Fibroblast of skin of left biceps (primary cell): ENCODE results near the gene MYO3A.

ENCODE experiments used
- DNase-seq, 2 experiments: peaks; one replicate each; pipeline ENCODE4 v3.0.0-alpha.2; 2013; ENCODE audit warnings: low read depth in 2 of 2

Gene MYO3A, protein sequence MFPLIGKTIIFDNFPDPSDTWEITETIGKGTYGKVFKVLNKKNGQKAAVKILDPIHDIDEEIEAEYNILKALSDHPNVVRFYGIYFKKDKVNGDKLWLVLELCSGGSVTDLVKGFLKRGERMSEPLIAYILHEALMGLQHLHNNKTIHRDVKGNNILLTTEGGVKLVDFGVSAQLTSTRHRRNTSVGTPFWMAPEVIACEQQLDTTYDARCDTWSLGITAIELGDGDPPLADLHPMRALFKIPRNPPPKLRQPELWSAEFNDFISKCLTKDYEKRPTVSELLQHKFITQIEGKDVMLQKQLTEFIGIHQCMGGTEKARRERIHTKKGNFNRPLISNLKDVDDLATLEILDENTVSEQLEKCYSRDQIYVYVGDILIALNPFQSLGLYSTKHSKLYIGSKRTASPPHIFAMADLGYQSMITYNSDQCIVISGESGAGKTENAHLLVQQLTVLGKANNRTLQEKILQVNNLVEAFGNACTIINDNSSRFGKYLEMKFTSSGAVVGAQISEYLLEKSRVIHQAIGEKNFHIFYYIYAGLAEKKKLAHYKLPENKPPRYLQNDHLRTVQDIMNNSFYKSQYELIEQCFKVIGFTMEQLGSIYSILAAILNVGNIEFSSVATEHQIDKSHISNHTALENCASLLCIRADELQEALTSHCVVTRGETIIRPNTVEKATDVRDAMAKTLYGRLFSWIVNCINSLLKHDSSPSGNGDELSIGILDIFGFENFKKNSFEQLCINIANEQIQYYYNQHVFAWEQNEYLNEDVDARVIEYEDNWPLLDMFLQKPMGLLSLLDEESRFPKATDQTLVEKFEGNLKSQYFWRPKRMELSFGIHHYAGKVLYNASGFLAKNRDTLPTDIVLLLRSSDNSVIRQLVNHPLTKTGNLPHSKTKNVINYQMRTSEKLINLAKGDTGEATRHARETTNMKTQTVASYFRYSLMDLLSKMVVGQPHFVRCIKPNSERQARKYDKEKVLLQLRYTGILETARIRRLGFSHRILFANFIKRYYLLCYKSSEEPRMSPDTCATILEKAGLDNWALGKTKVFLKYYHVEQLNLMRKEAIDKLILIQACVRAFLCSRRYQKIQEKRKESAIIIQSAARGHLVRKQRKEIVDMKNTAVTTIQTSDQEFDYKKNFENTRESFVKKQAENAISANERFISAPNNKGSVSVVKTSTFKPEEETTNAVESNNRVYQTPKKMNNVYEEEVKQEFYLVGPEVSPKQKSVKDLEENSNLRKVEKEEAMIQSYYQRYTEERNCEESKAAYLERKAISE (N-terminal part only)

DNA sequence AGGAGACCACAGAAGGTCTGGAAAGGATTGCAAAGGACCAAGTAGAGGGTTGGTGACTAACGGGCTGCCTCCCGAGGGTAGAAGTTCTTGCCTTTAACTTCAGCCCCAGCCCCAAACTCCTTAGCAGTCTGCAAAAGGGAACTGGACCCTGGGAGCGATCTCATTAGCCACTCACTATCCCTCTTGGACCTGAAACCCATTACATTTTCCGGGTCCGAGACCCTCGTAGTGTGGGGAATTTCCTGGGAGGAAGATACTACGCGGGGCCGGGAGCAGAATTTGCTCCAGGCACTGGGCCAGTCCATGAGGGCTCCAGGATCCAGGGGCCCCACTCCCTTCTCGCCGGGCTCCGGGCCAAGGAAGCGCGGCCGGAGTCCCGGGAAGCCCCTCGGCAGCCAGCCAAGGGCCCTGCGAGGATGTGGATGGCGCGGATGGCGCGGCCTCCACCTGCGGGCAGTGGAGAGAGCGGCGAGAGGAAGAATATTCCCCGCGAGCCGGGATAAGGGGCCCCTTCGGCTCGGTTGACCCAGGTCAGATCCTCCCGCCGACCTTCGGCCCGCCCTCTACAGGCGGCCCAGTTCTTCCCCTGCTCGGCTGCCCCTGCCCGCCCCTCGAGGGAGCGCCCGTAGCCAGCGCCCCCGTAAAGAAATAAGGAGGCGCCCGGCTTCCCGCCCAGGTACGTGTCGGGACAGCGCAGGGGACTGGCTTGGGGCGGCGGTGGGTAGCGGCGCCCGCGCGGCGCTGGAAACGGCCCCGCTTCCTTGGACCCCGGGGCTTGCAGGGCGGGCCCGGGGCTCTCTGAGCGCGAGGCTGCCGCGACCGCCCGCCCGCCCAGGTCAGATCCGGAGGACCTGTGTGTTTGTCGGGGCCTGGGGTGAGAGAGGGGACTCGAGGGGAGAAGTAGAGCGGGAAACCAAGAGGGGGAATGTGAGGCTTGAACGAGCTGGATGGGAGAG is at the start of gene MYO3A:
Gene MYO3A, plus strand, starts transcription at position 577 of the 956 bp plus-strand sequence. CDS start 17,882 bp downstream, outside the sequence.
- no peak for DNase-seq

DNA sequence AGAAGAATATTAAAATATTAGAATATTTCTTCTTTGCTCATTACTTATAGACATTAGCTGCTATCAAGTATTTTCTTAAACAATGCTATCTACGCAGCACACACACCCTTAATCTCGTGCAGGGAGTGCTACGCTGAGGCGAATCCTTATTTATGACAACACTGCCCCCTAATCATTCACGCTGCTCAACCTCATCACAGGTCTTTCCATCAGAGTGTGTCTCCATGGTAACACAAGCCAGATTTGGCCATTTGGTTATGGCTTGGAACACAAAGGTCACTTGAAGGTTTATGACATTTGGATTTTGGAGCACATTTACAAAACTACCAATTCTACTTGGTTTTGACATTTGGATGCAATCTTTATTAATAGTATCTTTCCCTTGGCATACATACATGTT is 45.4 kb upstream of the MYO3A start:
- DNase-seq: no peak

DNA sequence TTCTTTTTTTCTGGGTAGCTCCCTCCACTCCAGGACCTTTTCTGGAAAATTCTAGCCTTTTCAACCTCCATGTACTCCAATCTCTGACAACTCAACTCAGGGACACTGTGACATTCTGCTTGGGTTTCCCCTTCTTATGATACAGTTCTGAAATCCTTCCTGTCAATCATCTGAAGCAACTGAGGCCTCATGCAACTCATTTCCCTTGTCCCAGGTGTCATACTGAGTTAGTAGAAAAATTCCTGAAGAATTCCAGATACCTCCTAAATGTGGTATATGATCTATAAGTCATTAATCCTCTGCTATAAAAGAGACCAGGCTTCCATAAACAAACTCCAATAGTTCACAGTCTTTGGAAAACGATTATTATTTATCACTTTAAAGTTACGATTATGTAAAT is 43.0 kb upstream of the MYO3A start:
- DNase-seq: no peak

DNA sequence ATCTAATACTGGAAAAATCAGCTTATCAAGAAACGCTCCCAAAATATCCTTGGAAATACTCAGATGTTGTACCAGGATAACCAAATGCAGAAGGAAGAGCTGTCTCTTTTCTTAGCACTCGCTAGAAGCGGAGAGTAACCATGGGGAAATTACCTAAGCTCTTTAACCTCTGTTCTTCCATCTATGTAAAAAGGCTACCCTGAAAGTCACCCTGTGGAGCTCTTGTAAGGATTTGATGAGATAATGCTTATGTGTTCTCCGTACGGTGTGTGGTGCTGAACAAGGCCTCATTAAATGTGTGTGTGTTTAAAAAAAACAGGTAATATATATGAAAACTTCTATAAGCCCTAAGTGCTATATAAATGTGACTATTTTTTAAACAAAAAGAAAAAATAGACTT is 38.2 kb upstream of the MYO3A start:
- no peak for DNase-seq

DNA sequence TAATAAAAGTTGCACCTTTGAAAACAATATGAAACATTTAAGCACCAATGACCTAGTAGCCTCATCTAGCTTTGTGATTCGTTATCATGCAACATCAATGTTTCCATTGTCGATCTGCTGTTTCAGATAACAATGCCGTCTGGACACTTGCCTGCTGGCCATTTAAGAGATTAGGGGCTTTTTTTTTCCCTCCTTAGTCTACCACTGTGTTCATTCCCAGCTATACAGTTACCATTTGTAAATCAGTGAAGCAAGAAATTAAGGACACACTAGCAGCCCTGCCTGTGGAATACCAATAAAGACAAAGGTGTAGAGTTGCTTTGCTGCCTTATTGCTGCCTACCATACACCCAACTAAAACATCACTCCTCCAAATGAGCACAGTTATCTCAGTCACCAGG is 37.6 kb upstream of the MYO3A start:
- no peak for DNase-seq

DNA sequence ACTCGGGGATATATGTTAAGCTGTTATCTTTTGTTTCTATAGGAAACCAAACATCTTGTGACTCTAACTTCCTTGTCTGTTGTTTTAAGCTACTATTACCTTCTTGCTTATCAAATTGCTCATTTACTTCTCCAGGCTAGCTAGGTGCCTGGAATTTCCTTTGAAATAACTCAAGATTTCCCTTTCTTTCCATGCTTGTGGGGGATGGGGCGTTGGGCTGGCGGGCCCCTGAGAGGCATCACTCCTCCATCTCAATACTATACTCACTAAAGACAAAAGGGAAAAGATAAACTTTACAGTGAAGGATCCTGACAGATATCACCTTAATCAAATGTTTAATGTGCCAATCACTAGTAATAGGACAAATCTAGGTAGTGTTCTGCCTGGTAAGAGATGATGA is 34.7 kb upstream of the MYO3A start:
- DNase-seq: no peak

DNA sequence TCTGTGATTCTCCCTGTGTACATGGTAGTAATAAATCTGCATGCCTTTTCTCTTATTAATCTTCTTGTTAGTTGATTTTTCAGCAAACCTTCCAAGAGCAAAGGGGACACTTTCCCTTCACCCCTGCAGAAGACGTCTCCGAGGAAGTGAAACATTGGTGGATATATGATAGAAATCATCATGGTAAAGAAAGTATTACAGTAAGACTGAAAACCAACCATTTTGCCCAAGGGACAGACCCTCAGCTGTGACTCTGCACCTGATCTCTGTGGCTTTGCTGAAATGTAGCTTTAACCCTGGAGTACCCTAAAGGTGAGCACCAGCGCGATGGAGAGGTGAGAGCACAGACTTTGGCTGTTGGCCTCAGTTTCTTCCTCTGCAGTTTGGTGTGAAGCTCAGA is 32.8 kb upstream of the MYO3A start:
- no peak for DNase-seq

DNA sequence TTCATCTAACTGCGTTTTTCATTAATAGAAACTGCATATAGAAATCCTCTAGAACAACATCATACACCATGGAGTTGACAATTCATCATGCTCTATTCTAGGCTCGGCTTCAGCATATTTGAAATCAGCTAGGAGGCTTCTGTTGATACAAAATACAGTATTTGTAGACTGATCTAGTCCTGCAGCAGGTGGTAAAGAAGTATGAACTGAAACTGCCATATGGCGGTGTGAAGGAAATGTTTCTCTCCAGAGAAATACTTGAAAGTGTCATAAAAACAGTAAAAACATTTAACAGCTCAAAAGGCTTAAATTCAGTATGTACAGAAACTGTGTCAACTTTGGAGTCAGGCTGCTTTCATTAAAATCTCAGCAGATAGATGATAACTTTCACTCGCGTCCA is 32.0 kb upstream of the MYO3A start:
- DNase-seq: no peak

DNA sequence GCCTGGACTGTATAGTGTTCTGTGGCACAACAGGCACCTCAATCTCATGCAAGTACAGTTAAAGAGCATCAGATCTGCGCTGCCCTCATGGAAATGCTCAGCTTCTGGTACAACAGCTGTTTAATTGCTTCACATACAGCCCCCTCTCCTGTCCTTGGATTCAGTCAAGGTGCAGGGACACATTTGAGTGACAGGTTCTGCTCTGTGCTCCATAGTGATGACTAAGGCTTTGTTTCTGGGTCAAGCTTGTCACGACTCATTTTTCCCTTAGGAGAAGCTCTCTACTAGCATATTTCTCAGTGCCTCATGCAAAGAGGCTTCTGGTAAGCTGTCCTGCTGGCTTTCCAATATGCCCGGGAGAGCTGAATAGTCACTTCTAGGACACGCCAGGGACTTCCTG is 26.8 kb upstream of the MYO3A start:
- DNase-seq: no peak

DNA sequence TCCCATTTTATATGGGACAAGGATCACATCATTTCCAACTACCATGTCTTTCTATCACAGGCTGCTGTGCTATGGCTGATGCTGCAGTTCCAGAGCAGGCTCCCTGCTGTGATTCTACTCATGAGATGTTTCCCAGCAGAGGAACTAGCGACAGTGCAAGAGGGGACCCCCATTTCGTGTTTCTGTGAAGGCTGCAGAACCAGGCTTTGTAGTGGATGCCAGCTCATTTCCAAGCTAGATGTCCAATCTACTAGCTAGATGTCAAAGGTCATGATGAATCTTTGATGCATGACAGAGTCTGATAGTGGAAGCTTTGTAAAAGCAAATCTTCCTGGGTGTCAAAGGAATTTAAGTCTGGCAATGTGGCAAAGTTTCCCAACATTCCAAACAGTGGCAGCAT is 21.2 kb upstream of the MYO3A start:
- no peak for DNase-seq

DNA sequence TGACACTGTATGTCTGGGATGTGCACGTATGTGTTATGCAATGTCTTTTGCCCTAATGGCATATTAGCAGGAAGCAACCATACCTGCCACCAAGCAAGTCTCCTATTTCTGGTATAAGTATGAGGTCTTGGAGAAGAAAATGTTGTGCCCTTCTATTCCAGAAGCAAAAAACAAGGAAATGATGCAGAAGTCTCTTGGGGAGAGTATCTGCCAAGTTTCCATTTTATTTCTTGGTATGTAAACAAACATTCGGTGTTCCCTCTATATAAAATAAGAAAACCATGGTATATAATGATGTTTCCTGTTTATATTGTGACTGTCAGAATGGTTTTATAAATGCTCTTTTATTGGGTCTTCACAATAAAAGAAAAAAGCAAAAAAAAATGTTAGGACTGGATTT is 19.3 kb upstream of the MYO3A start:
- no peak for DNase-seq

DNA sequence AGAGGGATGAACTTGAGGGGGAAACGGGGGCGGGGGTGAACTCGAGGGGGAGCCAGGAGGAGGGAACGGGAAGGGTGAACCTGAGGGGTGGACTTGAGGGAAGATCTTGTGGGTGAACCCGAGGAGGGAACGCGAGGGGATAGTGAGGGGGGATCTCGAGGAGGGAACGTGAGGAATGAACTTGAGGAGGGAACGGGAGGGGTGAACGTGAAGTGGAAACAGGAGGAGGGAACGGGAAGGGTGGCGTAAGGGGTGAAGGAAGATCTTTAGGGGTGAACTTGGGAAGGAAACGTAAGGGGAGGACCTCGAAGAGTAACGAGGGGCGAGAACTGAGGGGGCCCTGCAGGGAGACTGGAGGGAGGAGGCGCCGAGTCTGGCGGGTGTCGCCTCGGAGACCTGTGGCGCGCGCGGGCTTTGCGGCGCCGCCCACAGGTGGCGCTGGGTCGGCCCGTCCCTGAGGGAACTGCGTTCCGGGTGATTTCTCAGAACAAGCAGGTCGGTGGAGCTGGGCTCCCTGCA is 651 bp downstream of the MYO3A start:
- no peak for DNase-seq

DNA sequence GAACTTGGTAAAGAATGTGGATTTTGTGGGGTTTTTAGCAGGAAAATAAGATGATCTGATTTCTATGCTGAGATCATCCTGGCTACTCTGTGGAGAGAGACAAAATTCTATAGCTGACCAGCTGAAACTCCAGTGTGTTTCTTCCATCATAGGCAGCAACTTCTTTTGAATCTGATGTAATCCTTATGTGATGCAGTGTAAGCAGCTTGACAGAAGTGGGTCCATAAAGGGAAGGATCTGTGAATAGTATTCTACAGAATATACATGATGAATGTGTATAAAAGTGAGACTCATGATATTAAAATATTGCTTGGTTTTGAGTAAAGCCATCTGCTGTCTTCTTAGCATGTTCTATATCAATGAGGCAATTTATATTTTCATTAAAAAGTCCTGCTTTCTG is 4.4 kb downstream of the MYO3A start:
- no peak for DNase-seq

DNA sequence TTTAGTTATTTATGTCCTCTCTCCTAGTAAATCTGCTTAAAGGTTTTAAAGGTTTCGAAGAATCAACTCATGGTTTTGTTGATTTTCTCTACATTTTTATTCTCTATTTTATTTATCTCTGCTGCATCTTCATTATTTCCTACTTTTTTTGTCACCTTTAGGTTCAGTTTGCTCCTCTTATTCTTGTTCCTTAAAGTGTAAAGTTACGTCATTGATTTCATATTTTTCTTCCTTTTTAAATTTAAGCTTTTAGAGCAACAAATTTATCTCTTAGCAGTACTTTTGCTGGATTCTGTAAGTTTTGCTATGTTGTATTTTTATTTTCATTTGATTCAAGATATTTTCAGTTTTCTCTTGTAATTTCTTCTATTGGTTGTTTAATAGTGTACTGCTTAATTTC is 10.7 kb downstream of the MYO3A start:
- no peak for DNase-seq

DNA sequence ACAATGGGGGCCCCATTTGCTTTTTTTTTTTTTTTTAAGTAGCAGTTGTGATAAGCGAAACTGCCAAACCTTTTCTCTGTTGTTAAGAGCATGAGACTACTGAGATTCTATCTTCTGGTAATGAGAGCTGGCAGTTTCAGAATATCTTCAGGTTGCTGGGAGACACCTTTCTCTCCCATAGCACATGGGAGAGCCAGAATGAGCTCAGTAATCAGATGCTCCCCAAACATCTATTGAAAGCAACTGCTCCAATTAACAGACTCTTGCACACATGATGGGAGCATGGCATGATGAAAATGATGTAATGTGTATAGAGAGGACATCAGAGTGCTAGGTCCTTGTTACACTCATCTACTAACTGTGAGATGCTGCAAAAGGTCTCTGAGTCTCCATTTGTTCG is 18.8 kb downstream of the MYO3A start:
- DNase-seq: no peak

DNA sequence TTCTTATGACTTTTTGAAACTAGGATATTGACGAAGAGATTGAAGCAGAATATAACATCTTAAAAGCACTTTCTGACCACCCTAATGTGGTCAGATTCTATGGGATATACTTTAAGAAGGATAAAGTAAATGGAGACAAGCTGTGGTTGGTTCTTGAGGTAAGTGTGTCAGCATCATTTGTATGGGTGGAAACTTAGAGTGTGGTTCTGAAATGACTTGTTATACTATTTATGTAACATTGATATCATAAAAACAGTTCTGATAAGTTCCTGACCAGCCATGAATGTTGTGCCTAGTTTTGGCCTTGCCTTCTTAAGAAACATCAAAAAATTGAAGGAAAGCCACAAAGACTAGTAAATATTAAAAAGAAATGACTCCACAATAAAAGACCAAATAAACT is 20.8 kb downstream of the MYO3A start:
- DNase-seq: no peak

DNA sequence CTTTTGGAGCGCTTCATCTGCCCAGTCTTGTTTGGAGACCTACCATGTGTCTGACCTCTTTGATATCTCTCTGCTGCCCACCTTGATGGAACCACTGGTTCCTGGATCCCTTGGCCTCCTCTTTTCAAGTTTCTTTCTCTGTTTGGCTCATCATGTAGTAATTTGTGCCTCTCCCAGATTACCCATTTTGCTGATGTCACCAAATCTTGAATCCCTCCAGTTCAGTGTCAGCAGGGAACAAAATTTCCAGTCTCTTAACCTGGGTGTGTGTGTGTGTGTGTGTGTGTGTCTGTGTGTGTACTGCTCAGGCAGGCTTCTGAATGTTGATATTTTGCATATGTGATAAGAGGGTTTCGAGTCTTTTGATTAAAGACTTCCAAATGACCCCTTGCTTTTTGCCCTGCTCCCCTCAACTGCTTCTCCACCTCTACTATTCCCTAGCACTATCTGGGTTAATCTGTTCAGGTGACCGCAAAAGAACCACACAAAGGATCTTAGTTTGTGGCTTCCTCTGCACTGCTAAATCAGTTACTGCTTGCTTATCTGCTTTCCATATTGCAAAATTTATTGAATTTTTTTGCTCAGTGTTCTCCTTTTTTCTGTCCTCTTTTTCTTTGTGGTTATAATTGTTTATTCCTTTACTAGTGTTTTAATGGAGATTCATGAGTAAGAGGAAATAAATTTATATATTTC is 25.7 kb downstream of the MYO3A start:
- no peak for DNase-seq

DNA sequence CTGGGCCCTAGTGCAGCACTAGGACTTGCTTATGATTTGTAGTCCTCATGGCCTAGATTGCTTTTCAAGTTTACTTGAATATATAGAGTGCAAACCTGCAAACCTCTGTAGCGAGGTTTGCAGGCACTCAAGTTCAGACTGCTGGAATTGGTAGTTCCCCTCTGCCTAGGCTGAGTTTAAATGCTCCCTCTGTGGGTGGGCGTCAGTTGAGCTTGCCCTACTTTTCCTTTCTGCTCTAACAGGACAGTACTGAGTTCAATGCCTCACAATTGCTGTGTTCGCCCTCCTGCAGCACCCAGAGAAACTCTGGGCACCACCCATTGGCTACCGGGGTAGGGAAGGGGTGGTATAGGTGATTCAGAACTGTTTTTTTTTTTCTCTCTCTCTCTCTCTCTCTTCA is 31.6 kb downstream of the MYO3A start:
- no peak for DNase-seq

DNA sequence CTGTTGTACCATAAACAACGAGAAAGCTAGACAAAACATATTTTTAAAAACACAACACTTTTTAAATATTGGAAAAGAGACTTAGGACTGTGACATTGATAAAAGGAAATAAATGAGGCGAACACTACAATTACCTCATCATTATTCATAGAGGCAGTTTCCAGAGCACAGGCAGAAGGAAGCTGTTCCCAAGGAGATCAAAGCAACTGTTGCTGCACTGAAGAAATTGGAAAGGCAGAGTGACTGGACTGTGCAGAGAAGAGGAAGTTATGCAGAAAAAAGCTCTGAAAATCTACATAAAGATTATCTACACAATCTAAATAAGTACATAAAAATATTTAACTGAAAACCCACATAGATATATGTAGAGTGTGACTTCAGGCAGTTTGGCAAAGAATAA is 32.8 kb downstream of the MYO3A start:
- no peak for DNase-seq

DNA sequence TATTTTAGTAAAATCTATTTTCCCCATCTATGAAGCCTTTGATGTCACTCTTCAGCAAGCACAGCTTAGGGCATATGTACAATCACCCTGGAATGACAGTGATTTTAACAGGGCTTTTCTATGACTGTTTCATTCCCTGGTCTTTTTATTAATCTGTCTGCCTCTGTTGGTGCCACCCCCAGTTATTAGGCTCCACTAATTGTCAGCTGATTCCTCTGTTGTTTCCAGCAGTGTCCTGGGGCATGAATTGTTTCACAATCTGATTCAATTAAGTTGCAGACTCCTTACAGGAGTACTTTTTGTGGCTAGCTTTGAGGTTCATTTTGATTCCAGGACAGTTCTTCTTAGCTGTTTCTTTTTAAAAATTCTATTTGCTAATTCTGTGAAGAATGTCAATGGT is 38.6 kb downstream of the MYO3A start:
- no peak for DNase-seq
